Hematopoietic multipotent progenitor cell treated with erythropoietin and hydrocortisone succinate and interleukin-3 and kit ligand, for 8 days (in vitro differentiated cells): ENCODE measurements around the gene PABPN1L.

Experiments
- DNase-seq: peaks from one replicate; pipeline ENCODE4 v3.0.0-alpha.2; 2015

PABPN1L gene

GRCh38 chr16:88866151-88866920, at the start of gene PABPN1L:
Gene PABPN1L (minus strand): TSS chr16:88866660. CDS start chr16:88866606, 54 bp downstream.
- DNase-seq = no peak

GRCh38 chr16:88915639-88916327, 49.3 kb upstream of the PABPN1L start:
- DNase-seq = no peak

- no peak for DNase-seq
Observed at GRCh38 chr16:88914750-88915368, 48.4 kb upstream of the PABPN1L start.

GRCh38 chr16:88913870-88914269, 47.4 kb upstream of the PABPN1L start:
- DNase-seq = no peak

GRCh38 chr16:88913001-88913612, 46.6 kb upstream of the PABPN1L start:
- DNase-seq = no peak

GRCh38 chr16:88912556-88912955, 46.1 kb upstream of the PABPN1L start:
- no peak for DNase-seq

GRCh38 chr16:88911946-88912310, 45.5 kb upstream of the PABPN1L start:
- DNase-seq = no peak

GRCh38 chr16:88911136-88911945, 44.9 kb upstream of the PABPN1L start:
- no peak for DNase-seq

GRCh38 chr16:88910284-88911135, 44.0 kb upstream of the PABPN1L start:
- DNase-seq = no peak

GRCh38 chr16:88909431-88910210, 43.2 kb upstream of the PABPN1L start:
- DNase-seq = no peak

GRCh38 chr16:88908307-88908706, 41.8 kb upstream of the PABPN1L start:
- no peak for DNase-seq

- DNase-seq = no peak
Observed at GRCh38 chr16:88907768-88908167, 41.3 kb upstream of the PABPN1L start.

- no peak for DNase-seq
Observed at GRCh38 chr16:88906535-88907105, 40.2 kb upstream of the PABPN1L start.

- DNase-seq = no peak
Observed at GRCh38 chr16:88906020-88906419, 39.6 kb upstream of the PABPN1L start.

GRCh38 chr16:88905563-88905962, 39.1 kb upstream of the PABPN1L start:
- DNase-seq = no peak

- no peak for DNase-seq
Observed at GRCh38 chr16:88904676-88905365, 38.4 kb upstream of the PABPN1L start.

GRCh38 chr16:88903267-88903666, 36.8 kb upstream of the PABPN1L start:
- no peak for DNase-seq

GRCh38 chr16:88902744-88903143, 36.3 kb upstream of the PABPN1L start:
- no peak for DNase-seq

- DNase-seq = no peak
Observed at GRCh38 chr16:88901718-88902337, 35.4 kb upstream of the PABPN1L start.
